GM10847 (cell line): ENCODE data around the gene TAF1D.

Experiments used
- POLR2A ChIP-seq: IDR thresholded peaks from 2 replicates; pipeline ENCODE4 v1.6.1; 2011; ENCODE audit not compliant: insufficient read length; ENCODE audit errors: extremely low read depth

The TAF1D gene

GRCh38 chr11:93757924-93758865, 16.9 kb upstream of the TAF1D start:
- TF ChIP-seq POLR2A, result no peak

GRCh38 chr11:93757301-93757700, 16.0 kb upstream of the TAF1D start:
- no peak for TF ChIP-seq POLR2A

- TF ChIP-seq POLR2A, result no peak
Measured at GRCh38 chr11:93756748-93757147, 15.5 kb upstream of the TAF1D start.

- no peak for TF ChIP-seq POLR2A
Measured at GRCh38 chr11:93753241-93753640, 11.9 kb upstream of the TAF1D start.

- TF ChIP-seq POLR2A, result no peak
Measured at GRCh38 chr11:93751001-93751400, 9.7 kb upstream of the TAF1D start.

- no peak for TF ChIP-seq POLR2A
Measured at GRCh38 chr11:93747122-93747521, 5.8 kb upstream of the TAF1D start.

- no peak for TF ChIP-seq POLR2A
Measured at GRCh38 chr11:93746101-93746500, 4.8 kb upstream of the TAF1D start.

- TF ChIP-seq POLR2A, result no peak
Measured at GRCh38 chr11:93744669-93745004, 3.3 kb upstream of the TAF1D start.

- no peak for TF ChIP-seq POLR2A
Measured at GRCh38 chr11:93743291-93743690, 2.0 kb upstream of the TAF1D start.

GRCh38 chr11:93741882-93742226, 559 bp upstream of the TAF1D start:
- TF ChIP-seq POLR2A, result no peak

GRCh38 chr11:93740730-93741093, 583 bp downstream of the TAF1D start:
- no peak for TF ChIP-seq POLR2A

- TF ChIP-seq POLR2A, result no peak
Measured at GRCh38 chr11:93740031-93740729, 1.1 kb downstream of the TAF1D start.

- no peak for TF ChIP-seq POLR2A
Measured at GRCh38 chr11:93738647-93739081, 2.6 kb downstream of the TAF1D start.

- TF ChIP-seq POLR2A, result no peak
Measured at GRCh38 chr11:93737904-93738612, 3.2 kb downstream of the TAF1D start.

- no peak for TF ChIP-seq POLR2A
Measured at GRCh38 chr11:93736129-93736528, 5.2 kb downstream of the TAF1D start.

GRCh38 chr11:93735627-93736026, 5.7 kb downstream of the TAF1D start:
- no peak for TF ChIP-seq POLR2A
